ENCODE measurements around the gene CPE. TPM values are rescaled to one million over a fixed set of nuclear protein-coding genes. Genes with fewer than 3 reads are reported as not detected.

Gene CPE
- total RNA-seq, 4 donors from 2014 or later = 25.2 to 66.2 (median 41.9) TPM

- intact Hi-C loops (cut with DNase I; ENCODE audit: low total_unique reads) = no loop called here
- no peak for DNase-seq (ENCODE audit: low spot score in 2 of 2)
- no peak overlapping the region for H3K4me3 ChIP-seq (ENCODE audit: low read depth, poor library complexity, severe bottlenecking)
- WGBS, 2 donors = 79% methylated on average over 7 of the region's 7 CpGs
- no peak for TF ChIP-seq POLR2A (IDR thresholded peaks at IDR 0.05)
- TF ChIP-seq CTCF (IDR thresholded peaks at IDR 0.05) = no peak
Measured at GRCh38 chr4:165502916-165503907, 124.4 kb downstream of the CPE start.

DNA sequence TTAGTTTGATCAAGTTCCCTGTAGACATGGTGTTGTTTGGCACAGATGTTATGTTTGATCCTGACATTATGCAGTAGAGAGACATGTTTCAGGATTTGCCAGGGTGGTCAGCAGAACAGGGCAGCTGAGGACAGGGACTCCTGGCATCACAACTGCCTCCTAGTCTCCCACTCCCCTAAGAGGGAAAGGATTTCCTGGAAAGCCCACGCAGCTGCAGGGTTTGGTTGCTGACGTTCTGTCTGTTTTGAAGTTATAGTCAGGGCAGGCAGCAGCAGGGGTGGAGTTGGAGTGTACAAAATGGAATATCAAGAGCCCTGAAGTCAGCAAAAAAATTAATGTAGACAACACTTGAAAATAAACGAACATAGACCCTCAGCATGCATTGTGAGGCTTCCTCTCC is 125.4 kb downstream of the CPE start:
- DNase-seq (ENCODE audit: low spot score in 2 of 2) = no peak
- H3K4me3 ChIP-seq (ENCODE audit: low read depth, poor library complexity, severe bottlenecking) = no peak overlapping the region
- intact Hi-C loops (cut with DNase I; ENCODE audit: low total_unique reads) = no loop called here
- WGBS, 2 donors = 54 to 56% methylated on average over 3 of the region's 3 CpGs
- TF ChIP-seq POLR2A (IDR thresholded peaks at IDR 0.05) = no peak

DNA sequence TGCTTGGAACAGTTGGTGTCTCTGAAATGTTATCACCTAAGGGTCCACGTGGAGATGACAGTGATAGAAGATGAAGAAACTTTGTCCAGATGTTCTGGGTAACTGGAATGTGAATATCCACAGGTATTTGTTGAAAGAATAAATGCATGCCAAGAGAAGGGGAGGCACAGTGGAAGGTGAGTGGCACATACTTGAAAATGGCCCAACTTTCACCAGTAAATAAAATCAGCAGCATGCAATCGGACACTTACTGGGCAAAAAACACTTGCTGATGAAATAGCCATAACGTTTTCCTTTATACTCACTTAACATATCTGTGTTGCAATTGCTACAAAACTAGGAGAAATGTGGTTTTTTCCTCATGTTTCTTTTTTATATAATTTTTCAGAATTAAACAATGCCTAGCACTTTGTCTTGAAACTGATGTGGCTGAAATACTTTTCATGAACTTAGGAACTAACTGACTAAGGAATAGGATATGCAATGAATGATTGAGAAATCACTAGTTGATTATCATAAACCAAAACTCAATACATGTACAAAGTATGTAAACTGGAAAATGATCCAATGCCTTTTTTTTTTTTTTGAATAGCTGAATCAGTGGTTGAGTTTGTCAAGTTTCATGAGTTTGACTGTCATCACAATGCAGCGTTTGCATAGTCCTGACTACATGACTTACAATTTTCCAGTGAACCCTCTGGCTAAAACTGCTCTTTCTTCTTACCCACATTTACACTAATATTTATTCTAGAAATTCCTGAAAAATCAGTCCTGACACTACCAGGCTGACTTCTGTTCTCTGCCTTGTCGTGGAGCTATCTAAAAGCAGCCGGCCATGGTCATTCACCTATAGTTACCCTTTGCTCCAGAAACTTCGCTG is 127.4 kb downstream of the CPE start:
- no peak for DNase-seq (ENCODE audit: low spot score in 2 of 2)
- 39 to 48% methylated on average over 7 of the region's 7 CpGs for WGBS, 2 donors
- intact Hi-C loops (cut with DNase I; ENCODE audit: low total_unique reads) = no loop called here
- TF ChIP-seq POLR2A (IDR thresholded peaks at IDR 0.05) (no peak), CTCF (IDR thresholded peaks at IDR 0.05) (no peak)
- no peak overlapping the region for H3K4me3 ChIP-seq (ENCODE audit: low read depth, poor library complexity, severe bottlenecking)

- 37% methylated on average over 2 of the region's 2 CpGs for WGBS, 2 donors
- no peak for TF ChIP-seq CTCF (IDR thresholded peaks at IDR 0.05)
- TF ChIP-seq POLR2A (IDR thresholded peaks at IDR 0.05) = no peak
- intact Hi-C loops (cut with DNase I; ENCODE audit: low total_unique reads) = no loop called here
- DNase-seq (ENCODE audit: low spot score in 2 of 2) = no peak
- no peak overlapping the region for H3K4me3 ChIP-seq (ENCODE audit: low read depth, poor library complexity, severe bottlenecking)
Measured at GRCh38 chr4:165506849-165507248, 128.0 kb downstream of the CPE start.

DNA sequence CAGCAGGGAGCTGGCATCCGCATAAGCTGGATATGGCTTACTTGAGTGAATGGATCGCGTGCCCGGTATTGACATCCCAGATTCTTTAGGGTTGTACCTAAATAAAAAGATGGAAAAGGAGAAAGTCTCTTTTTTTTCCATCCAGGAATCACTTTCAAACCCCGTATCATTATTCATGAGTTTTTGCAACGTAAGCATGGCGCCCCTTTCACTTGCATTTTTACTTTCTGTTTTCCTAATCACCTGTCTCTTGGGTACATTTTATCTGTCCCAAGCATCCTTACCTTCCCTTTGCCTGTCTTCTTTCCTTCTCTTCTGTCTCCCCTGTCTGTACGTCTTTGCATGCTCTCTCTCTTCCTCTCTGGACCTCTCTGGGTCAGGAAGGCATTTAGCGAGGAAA is 128.6 kb downstream of the CPE start:
- TF ChIP-seq POLR2A (IDR thresholded peaks at IDR 0.05) (no peak), CTCF (IDR thresholded peaks at IDR 0.05) (no peak)
- no peak for DNase-seq (ENCODE audit: low spot score in 2 of 2)
- intact Hi-C loops (cut with DNase I; ENCODE audit: low total_unique reads) = no loop called here
- H3K4me3 ChIP-seq (ENCODE audit: low read depth, poor library complexity, severe bottlenecking) = no peak overlapping the region
- whole genome bisulfite sequencing, 2 donors = 55 to 58% methylated on average over 9 of the region's 9 CpGs

Data from lower leg skin (tissue), 4 donors.